Endothelial cell of umbilical vein (primary cell): Measurements from ENCODE around the gene CDH1. TPM values are rescaled to one million over a fixed set of nuclear protein-coding genes. Genes with fewer than 3 reads are reported as not detected.

Source experiments
- BruUV-seq: library from RNA; stranded (reverse); fragments of 400-500 nt; replicated peaks from 2 replicates; lab custom pipeline; 2021; lab: Mats Ljungman, UMichigan
- CTCF ChIA-PET: fragments of 300-600, 350-600 bp; sonication (Branson Sonifier 250); formaldehyde crosslinking; loops from one replicate; lab custom pipeline; 2021; ENCODE audit warnings: antibody characterized with exemption, inconsistent platforms; lab: Charles Lee
- POLR2A ChIA-PET: fragments of 300-600, 350-600 bp; sonication (Branson Sonifier 250); formaldehyde crosslinking; loops from one replicate; lab custom pipeline; 2021; ENCODE audit warnings: antibody characterized with exemption, inconsistent platforms; lab: Charles Lee
- DNase-seq: peaks from one replicate; pipeline ENCODE4 v3.0.0-alpha.2; 2011; ENCODE audit warnings: low read depth, low spot score
- FAIRE-seq: peaks from 2 replicates; lab custom pipeline; 2011; peaks lifted over from hg19 to GRCh38; lab: Jason Lieb, UNC
- H2AFZ ChIP-seq: 2 replicates; pipeline ENCODE4 v1.6.0; 2012; ENCODE audit warnings: low read depth, low read length, control low read depth, inconsistent platforms
- H3K27ac ChIP-seq: 2 replicates; pipeline ENCODE4 v1.5.1; 2011; ENCODE audit warnings: low read depth, mild to moderate bottlenecking, control low read depth, low read length, moderate library complexity; ENCODE audit not compliant: insufficient read depth
- H3K27me3 ChIP-seq, 2 experiments: 2 replicates each; pipeline versions ENCODE4 v1.6.0 to v1.6.1; 2011; ENCODE audit warnings: low read length in 2 of 2, mixed read lengths in 1 of 2; ENCODE audit not compliant: control insufficient read depth in 2 of 2, insufficient read depth in 2 of 2
- H3K36me3 ChIP-seq, 2 experiments: 2 replicates in 1 of 2; 3 replicates in 1 of 2; pipeline ENCODE4 v1.5.1; 2011; ENCODE audit warnings: low read length in 2 of 2, mild to moderate bottlenecking in 1 of 2, moderate library complexity in 1 of 2; ENCODE audit not compliant: control insufficient read depth in 2 of 2, insufficient read depth in 2 of 2; ENCODE audit errors: extremely low read depth in 1 of 2
- H3K4me1 ChIP-seq: 3 replicates; pipeline ENCODE4 v1.5.1; 2011; ENCODE audit warnings: mild to moderate bottlenecking, low read length; ENCODE audit not compliant: control insufficient read depth, insufficient read depth; ENCODE audit errors: extremely low read depth
- H3K4me2 ChIP-seq: 2 replicates; pipeline ENCODE4 v1.6.1; 2011; ENCODE audit warnings: low read length, control low read depth, mixed read lengths; ENCODE audit not compliant: insufficient read depth
- H3K4me3 ChIP-seq, 3 experiments: fragments of 200-600 bp in 1 of 3; sonication (generic), shearing (Covaris generic) in 1 of 3; replicated peaks in 1 of 3; 2 replicates each; pipeline ENCODE4 v1.5.1; 2011 to 2016; ENCODE audit warnings: control low read depth in 3 of 3, low read length in 3 of 3, mild to moderate bottlenecking in 2 of 3, inconsistent platforms in 1 of 3, low read depth in 1 of 3, moderate library complexity in 1 of 3; ENCODE audit not compliant: insufficient read depth in 1 of 3
- H3K79me2 ChIP-seq: 2 replicates; pipeline ENCODE4 v1.6.0; 2012; ENCODE audit warnings: low read length, inconsistent platforms; ENCODE audit not compliant: control insufficient read depth, insufficient read depth
- H3K9ac ChIP-seq: replicated peaks from 2 replicates; pipeline ENCODE3; 2011; ENCODE audit warnings: low read length, control low read depth; ENCODE audit not compliant: insufficient read depth; ENCODE audit errors: extremely low read depth
- H3K9me1 ChIP-seq: replicated peaks from 3 replicates; pipeline ENCODE4 v1.6.0; 2011; ENCODE audit warnings: mild to moderate bottlenecking, low read length; ENCODE audit not compliant: control insufficient read depth, insufficient read depth; ENCODE audit errors: extremely low read depth
- H3K9me3 ChIP-seq: replicated peaks from 2 replicates; pipeline ENCODE4 v1.5.1; 2012; ENCODE audit warnings: low read length, inconsistent platforms; ENCODE audit not compliant: control insufficient read depth, insufficient read depth
- H4K20me1 ChIP-seq: replicated peaks from 2 replicates; pipeline ENCODE3; 2011; ENCODE audit warnings: mild to moderate bottlenecking, low read length; ENCODE audit not compliant: control insufficient read depth, insufficient read depth; ENCODE audit errors: extremely low read depth
- EZH2 ChIP-seq: IDR thresholded peaks from 2 replicates; pipeline ENCODE4 v1.6.1; 2012; ENCODE audit warnings: borderline replicate concordance, low read depth, mild to moderate bottlenecking, moderate library complexity, low read length, inconsistent platforms; ENCODE audit not compliant: severe bottlenecking
- FOS ChIP-seq: IDR thresholded peaks from 2 replicates; pipeline ENCODE4 v1.6.1; 2011; ENCODE audit warnings: mild to moderate bottlenecking, low read length, moderate library complexity, borderline replicate concordance; ENCODE audit not compliant: insufficient read depth
- GATA2 ChIP-seq: IDR thresholded peaks from 2 replicates; pipeline ENCODE4 v1.7.0; 2011; ENCODE audit warnings: low read depth, mild to moderate bottlenecking, moderate library complexity, mixed read lengths, low read length; ENCODE audit not compliant: insufficient read length, insufficient read depth
- JUN ChIP-seq: IDR thresholded peaks from 2 replicates; pipeline ENCODE4 v1.6.1; 2011; ENCODE audit warnings: borderline replicate concordance, low read depth; ENCODE audit not compliant: insufficient read length, insufficient read depth
- MAX ChIP-seq: IDR thresholded peaks from 2 replicates; pipeline ENCODE4 v1.6.1; 2011; ENCODE audit not compliant: insufficient read depth, insufficient read length
- MYC ChIP-seq: IDR thresholded peaks from one replicate; pipeline ENCODE4 v1.6.1; 2011; ENCODE audit warnings: mild to moderate bottlenecking, low read depth, low read length
- POLR2A ChIP-seq: IDR thresholded peaks from 2 replicates; pipeline ENCODE4 v1.6.1; 2012; ENCODE audit warnings: low read depth, mild to moderate bottlenecking, control low read depth, low read length
- POLR2AphosphoS5 ChIP-seq: IDR thresholded peaks from 2 replicates; pipeline ENCODE4 v1.6.1; 2012; ENCODE audit warnings: low read depth, mild to moderate bottlenecking, control low read depth, low read length, moderate library complexity; ENCODE audit not compliant: insufficient read depth
- dilution Hi-C: fragments of 300-500 bp; cut with MboI; formaldehyde crosslinking; loops from one replicate; pipeline ENCODE4 v1.15.0; 2019; ENCODE audit warnings: low sequenced_read_pairs; ENCODE audit not compliant: extremely low pct_ligation_motif_present
- intact Hi-C: fragments of 100-400 bp; cut with micrococcal nuclease; formaldehyde crosslinking; loops from one replicate; pipeline ENCODE4 v1.10.0; 2022
- polyA plus RNA-seq, 4 experiments: library from polyadenylated mRNA; depleted of rRNA in 3 of 4; stranded (reverse) in 3 of 4; unstranded in 1 of 4; fragments of >200 nt; gene quantifications; 2 replicates each; pipeline versions ENCODE4 v1.2.1 to v1.2.3, GENCODE V29; 2011 to 2012; ENCODE audit warnings: missing spikeins in 1 of 4
- total RNA-seq: library from RNA; stranded (reverse); gene quantifications from 2 replicates; pipeline ENCODE4 v1.2.3, GENCODE V29; 2021
- TF ChIP-seq, protein P1 (sequence below), 2 donors: IDR thresholded peaks; 1 replicate in 1 of 2; 2 replicates in 1 of 2; pipeline ENCODE4 v1.5.1; 2011; ENCODE audit warnings: low read length in 2 of 2, mild to moderate bottlenecking in 2 of 2, moderate library complexity in 2 of 2, control low read depth in 1 of 2, inconsistent platforms in 1 of 2, low read depth in 1 of 2; ENCODE audit not compliant: insufficient read depth in 1 of 2; ENCODE audit errors: extremely low read depth in 1 of 2

The CDH1 gene
- total and polyA plus RNA-seq, 2 donors (not counting 3 experiments of a cell fraction or from before 2014, with no cell fraction given), result 0.28 to 0.69 TPM

GRCh38 chr16:68717684-68718083 is 19.4 kb upstream of the CDH1 start:
- H3K79me2 ChIP-seq, result no peaks in the 10 kb centered on the region
- no peaks in the 10 kb centered on the region for H3K36me3 ChIP-seq
- FAIRE-seq (no peak), DNase-seq (no peak)
- dilution Hi-C loops, result no loop called here
- no peaks in the 10 kb centered on the region for H3K9me1 ChIP-seq
- H4K20me1 ChIP-seq, result no peaks in the 10 kb centered on the region
- no peak for TF ChIP-seq JUN
- no peak for TF ChIP-seq EZH2
- no peak for TF ChIP-seq GATA2
- no peak for TF ChIP-seq FOS
- TF ChIP-seq MAX, result no peak
- TF ChIP-seq POLR2A, result no peak
- TF ChIP-seq POLR2AphosphoS5, result no peak
- TF ChIP-seq, protein P1, sequence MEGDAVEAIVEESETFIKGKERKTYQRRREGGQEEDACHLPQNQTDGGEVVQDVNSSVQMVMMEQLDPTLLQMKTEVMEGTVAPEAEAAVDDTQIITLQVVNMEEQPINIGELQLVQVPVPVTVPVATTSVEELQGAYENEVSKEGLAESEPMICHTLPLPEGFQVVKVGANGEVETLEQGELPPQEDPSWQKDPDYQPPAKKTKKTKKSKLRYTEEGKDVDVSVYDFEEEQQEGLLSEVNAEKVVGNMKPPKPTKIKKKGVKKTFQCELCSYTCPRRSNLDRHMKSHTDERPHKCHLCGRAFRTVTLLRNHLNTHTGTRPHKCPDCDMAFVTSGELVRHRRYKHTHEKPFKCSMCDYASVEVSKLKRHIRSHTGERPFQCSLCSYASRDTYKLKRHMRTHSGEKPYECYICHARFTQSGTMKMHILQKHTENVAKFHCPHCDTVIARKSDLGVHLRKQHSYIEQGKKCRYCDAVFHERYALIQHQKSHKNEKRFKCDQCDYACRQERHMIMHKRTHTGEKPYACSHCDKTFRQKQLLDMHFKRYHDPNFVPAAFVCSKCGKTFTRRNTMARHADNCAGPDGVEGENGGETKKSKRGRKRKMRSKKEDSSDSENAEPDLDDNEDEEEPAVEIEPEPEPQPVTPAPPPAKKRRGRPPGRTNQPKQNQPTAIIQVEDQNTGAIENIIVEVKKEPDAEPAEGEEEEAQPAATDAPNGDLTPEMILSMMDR (IDR thresholded peaks at IDR 0.05; ENCODE audit: extremely low read depth in 1 of 2, insufficient read depth in 1 of 2, low read depth in 1 of 2, low read length in 2 of 2), result no peak
- no peak for TF ChIP-seq MYC
- H2AFZ ChIP-seq, result no peak overlapping the region
- ChIA-PET POLR2A (no interaction called here), CTCF (no interaction called here)
- H3K4me3 ChIP-seq, result no peak overlapping the region
- no peak overlapping the region for H3K9ac ChIP-seq
- no peaks in the 10 kb centered on the region for H3K9me3 ChIP-seq
- no peak overlapping the region for H3K27ac ChIP-seq
- intact Hi-C loops, result no loop called here
- H3K4me2 ChIP-seq, result no peak overlapping the region
- H3K4me1 ChIP-seq, result no peaks in the 10 kb centered on the region
- no TSS peak for BruUV-seq
- H3K27me3 ChIP-seq, result no peaks in the 10 kb centered on the region
